ENCODE measurements around the gene KLHDC3. TPM values are rescaled to one million over a fixed set of nuclear protein-coding genes. Genes with fewer than 3 reads are reported as not detected.
"Not testable (repeated sequence)": the region's sequence is repeated elsewhere in the genome, so short reads cannot be mapped to it uniquely, and the experiment has no call there.

KLHDC3 gene
- total RNA-seq, 1 donor from 2014 or later, result 70.3 TPM

- Histone ChIP-seq H3K4me3 (ENCODE audit: low read depth, low read length) (no peak overlapping the region), H3K36me3 (ENCODE audit: control insufficient read depth, insufficient read depth, low read length) (no peaks in the 10 kb centered on the region), H3K27me3 (ENCODE audit: control insufficient read depth, insufficient read depth, low read length) (no peaks in the 10 kb centered on the region)
- no peak for TF ChIP-seq CTCF (IDR thresholded peaks at IDR 0.05; ENCODE audit: insufficient read depth, low read length, poor library complexity, severe bottlenecking)
- no peak for DNase-seq (ENCODE audit: low read depth)
Measured at GRCh38 chr6:42989923-42990322, 24.1 kb upstream of the KLHDC3 start.

- H3K36me3 ChIP-seq (ENCODE audit: control insufficient read depth, insufficient read depth, low read length), result no peaks in the 10 kb centered on the region
- TF ChIP-seq CTCF (IDR thresholded peaks at IDR 0.05; ENCODE audit: insufficient read depth, low read length, poor library complexity, severe bottlenecking), result no peak
- no peak for DNase-seq (ENCODE audit: low read depth)
Measured at GRCh38 chr6:42993445-42993844, 20.6 kb upstream of the KLHDC3 start.

GRCh38 chr6:42996513-42996912, 17.5 kb upstream of the KLHDC3 start:
- Histone ChIP-seq H3K36me3 (ENCODE audit: control insufficient read depth, insufficient read depth, low read length) (peaks cover 2% of the 10 kb centered on the region), H3K27me3 (ENCODE audit: control insufficient read depth, insufficient read depth, low read length) (no peaks in the 10 kb centered on the region), H3K4me3 (ENCODE audit: low read depth, low read length) (no peak overlapping the region)
- peak; percentile 15 for TF ChIP-seq CTCF (IDR thresholded peaks at IDR 0.05; ENCODE audit: insufficient read depth, low read length, poor library complexity, severe bottlenecking)
- no peak for DNase-seq (ENCODE audit: low read depth)

More at GRCh38 chr6:42993445-42993844, 20.6 kb upstream of the KLHDC3 start:
- Histone ChIP-seq H3K27me3 (ENCODE audit: control insufficient read depth, insufficient read depth, low read length) (no peaks in the 10 kb centered on the region), H3K4me3 (ENCODE audit: low read depth, low read length) (no peak overlapping the region)

GRCh38 chr6:42998205-42998604, 15.8 kb upstream of the KLHDC3 start:
- DNase-seq (ENCODE audit: low read depth); H3K4me3 ChIP-seq (ENCODE audit: low read depth, low read length); H3K27me3 ChIP-seq (ENCODE audit: control insufficient read depth, insufficient read depth, low read length); H3K36me3 ChIP-seq (ENCODE audit: control insufficient read depth, insufficient read depth, low read length): not testable (repeated sequence)

- no peak for TF ChIP-seq CTCF (IDR thresholded peaks at IDR 0.05; ENCODE audit: insufficient read depth, low read length, poor library complexity, severe bottlenecking)
- Histone ChIP-seq H3K27me3 (ENCODE audit: control insufficient read depth, insufficient read depth, low read length) (no peaks in the 10 kb centered on the region), H3K4me3 (ENCODE audit: low read depth, low read length) (no peak overlapping the region), H3K36me3 (ENCODE audit: control insufficient read depth, insufficient read depth, low read length) (peaks cover 3% of the 10 kb centered on the region)
- no peak for DNase-seq (ENCODE audit: low read depth)
Measured at GRCh38 chr6:43001843-43002242, 12.2 kb upstream of the KLHDC3 start.

- no peaks in the 10 kb centered on the region for H3K27me3 ChIP-seq (ENCODE audit: control insufficient read depth, insufficient read depth, low read length)
- no peak for DNase-seq (ENCODE audit: low read depth)
Measured at GRCh38 chr6:43005844-43006243, 8.2 kb upstream of the KLHDC3 start.

More at GRCh38 chr6:43005844-43006243, 8.2 kb upstream of the KLHDC3 start:
- Histone ChIP-seq H3K36me3 (ENCODE audit: control insufficient read depth, insufficient read depth, low read length) (peaks cover 5% of the 10 kb centered on the region), H3K4me3 (ENCODE audit: low read depth, low read length) (no peak overlapping the region)
- TF ChIP-seq CTCF (IDR thresholded peaks at IDR 0.05; ENCODE audit: insufficient read depth, low read length, poor library complexity, severe bottlenecking), result no peak

All from kidney epithelial cell (primary cell).